ENCODE results near the gene ABCB1. TPM values are rescaled to one million over a fixed set of nuclear protein-coding genes. Genes with fewer than 3 reads are reported as not detected.
A peak's percentile ranks its signal among the peaks of the same experiment; 100 is the strongest.

The ABCB1 gene
- total and polyA plus RNA-seq, 2 of the 13 experiments (the other 11 are each of a cell fraction or from before 2014, with no cell fraction given): 42.8 to 52.6 TPM

GRCh38 chr7:87464830-87465533, 135.7 kb downstream of the ABCB1 start (continued):
- TF ChIP-seq, protein P1, sequence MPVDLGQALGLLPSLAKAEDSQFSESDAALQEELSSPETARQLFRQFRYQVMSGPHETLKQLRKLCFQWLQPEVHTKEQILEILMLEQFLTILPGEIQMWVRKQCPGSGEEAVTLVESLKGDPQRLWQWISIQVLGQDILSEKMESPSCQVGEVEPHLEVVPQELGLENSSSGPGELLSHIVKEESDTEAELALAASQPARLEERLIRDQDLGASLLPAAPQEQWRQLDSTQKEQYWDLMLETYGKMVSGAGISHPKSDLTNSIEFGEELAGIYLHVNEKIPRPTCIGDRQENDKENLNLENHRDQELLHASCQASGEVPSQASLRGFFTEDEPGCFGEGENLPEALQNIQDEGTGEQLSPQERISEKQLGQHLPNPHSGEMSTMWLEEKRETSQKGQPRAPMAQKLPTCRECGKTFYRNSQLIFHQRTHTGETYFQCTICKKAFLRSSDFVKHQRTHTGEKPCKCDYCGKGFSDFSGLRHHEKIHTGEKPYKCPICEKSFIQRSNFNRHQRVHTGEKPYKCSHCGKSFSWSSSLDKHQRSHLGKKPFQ (CRISPR knock-in tag; IDR thresholded peaks at IDR 0.05; ENCODE audit: insufficient replicate concordance): peak; percentile 64
- TF ChIP-seq NRL (CRISPR knock-in tag; IDR thresholded peaks at IDR 0.05; ENCODE audit: borderline replicate concordance) (peak; percentile 83), ZNF768 (CRISPR knock-in tag; IDR thresholded peaks at IDR 0.05) (0 out of 2 replicates have a peak, but pooled peaks have one; percentile 9), DRAP1 (CRISPR knock-in tag; IDR thresholded peaks at IDR 0.05) (peak; percentile 59), HOXA3 (CRISPR knock-in tag; IDR thresholded peaks at IDR 0.05) (peak; percentile 76), TIGD3 (CRISPR knock-in tag; IDR thresholded peaks at IDR 0.05; ENCODE audit: borderline replicate concordance) (0 out of 2 replicates have a peak, but pooled peaks have one; percentile 33), HNF4G (IDR thresholded peaks at IDR 0.05; ENCODE audit: borderline replicate concordance, low read depth, low read length) (peak; percentile 29; the same call in 1 of the 2 replicates), HNF4G (CRISPR knock-in tag; IDR thresholded peaks at IDR 0.05; ENCODE audit: borderline replicate concordance, low read depth) (peak; percentile 41; the same call in 1 of the 2 replicates), ZBTB38 (CRISPR knock-in tag; IDR thresholded peaks at IDR 0.05) (peak; percentile 19; the same call in 1 of the 2 replicates), GABPB1 (CRISPR knock-in tag; IDR thresholded peaks at IDR 0.05) (peak; percentile 40; the same call in 1 of the 2 replicates), ZNF883 (CRISPR knock-in tag; IDR thresholded peaks at IDR 0.05; ENCODE audit: not compliant biosample characterization) (peak; percentile 80), ZNF788 (CRISPR knock-in tag; IDR thresholded peaks at IDR 0.05; ENCODE audit: borderline replicate concordance) (peak; percentile 76; the same call in 1 of the 2 replicates), HNF4A (CRISPR knock-in tag; IDR thresholded peaks at IDR 0.05) (peak; percentile 71), ZNF772 (CRISPR knock-in tag; IDR thresholded peaks at IDR 0.05) (peak; percentile 54), UBTF (CRISPR knock-in tag; IDR thresholded peaks at IDR 0.05) (peak; percentile 74), NFIC (IDR thresholded peaks at IDR 0.05; ENCODE audit: low read length) (peak; percentile 80; the same call in 1 of the 2 replicates)
- TF ChIP-seq, protein P2, sequence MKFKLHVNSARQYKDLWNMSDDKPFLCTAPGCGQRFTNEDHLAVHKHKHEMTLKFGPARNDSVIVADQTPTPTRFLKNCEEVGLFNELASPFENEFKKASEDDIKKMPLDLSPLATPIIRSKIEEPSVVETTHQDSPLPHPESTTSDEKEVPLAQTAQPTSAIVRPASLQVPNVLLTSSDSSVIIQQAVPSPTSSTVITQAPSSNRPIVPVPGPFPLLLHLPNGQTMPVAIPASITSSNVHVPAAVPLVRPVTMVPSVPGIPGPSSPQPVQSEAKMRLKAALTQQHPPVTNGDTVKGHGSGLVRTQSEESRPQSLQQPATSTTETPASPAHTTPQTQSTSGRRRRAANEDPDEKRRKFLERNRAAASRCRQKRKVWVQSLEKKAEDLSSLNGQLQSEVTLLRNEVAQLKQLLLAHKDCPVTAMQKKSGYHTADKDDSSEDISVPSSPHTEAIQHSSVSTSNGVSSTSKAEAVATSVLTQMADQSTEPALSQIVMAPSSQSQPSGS (CRISPR knock-in tag; IDR thresholded peaks at IDR 0.05): peak; percentile 52; the same call in 1 of the 2 replicates
- TF ChIP-seq, protein P3, sequence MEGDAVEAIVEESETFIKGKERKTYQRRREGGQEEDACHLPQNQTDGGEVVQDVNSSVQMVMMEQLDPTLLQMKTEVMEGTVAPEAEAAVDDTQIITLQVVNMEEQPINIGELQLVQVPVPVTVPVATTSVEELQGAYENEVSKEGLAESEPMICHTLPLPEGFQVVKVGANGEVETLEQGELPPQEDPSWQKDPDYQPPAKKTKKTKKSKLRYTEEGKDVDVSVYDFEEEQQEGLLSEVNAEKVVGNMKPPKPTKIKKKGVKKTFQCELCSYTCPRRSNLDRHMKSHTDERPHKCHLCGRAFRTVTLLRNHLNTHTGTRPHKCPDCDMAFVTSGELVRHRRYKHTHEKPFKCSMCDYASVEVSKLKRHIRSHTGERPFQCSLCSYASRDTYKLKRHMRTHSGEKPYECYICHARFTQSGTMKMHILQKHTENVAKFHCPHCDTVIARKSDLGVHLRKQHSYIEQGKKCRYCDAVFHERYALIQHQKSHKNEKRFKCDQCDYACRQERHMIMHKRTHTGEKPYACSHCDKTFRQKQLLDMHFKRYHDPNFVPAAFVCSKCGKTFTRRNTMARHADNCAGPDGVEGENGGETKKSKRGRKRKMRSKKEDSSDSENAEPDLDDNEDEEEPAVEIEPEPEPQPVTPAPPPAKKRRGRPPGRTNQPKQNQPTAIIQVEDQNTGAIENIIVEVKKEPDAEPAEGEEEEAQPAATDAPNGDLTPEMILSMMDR (CRISPR knock-in tag; IDR thresholded peaks at IDR 0.05): peak; percentile 54; the same call in 1 of the 2 replicates
